GM18867 (cell line): Measurements from ENCODE around the gene MPPED2.

Source experiments
- ATAC-seq: cut with Tn5 transposase; IDR thresholded peaks from one replicate; pipeline ENCODE4 v1.9.1; 2021; ENCODE audit warnings: mild to moderate bottlenecking, moderate library complexity; ENCODE audit not compliant: unreplicated experiment

The MPPED2 gene

GRCh38 chr11:30365793-30366517 lies 220.2 kb downstream of the MPPED2 start:
- ATAC-seq, result peak; percentile 59

GRCh38 chr11:30364837-30365482 lies 221.2 kb downstream of the MPPED2 start:
- ATAC-seq, result no peak

GRCh38 chr11:30364139-30364836 lies 221.9 kb downstream of the MPPED2 start:
- ATAC-seq, result no peak

GRCh38 chr11:30360741-30361140 lies 225.4 kb downstream of the MPPED2 start:
- ATAC-seq, result no peak
